HG02678 (cell line): Measurements from ENCODE around the gene IQCN.

ENCODE experiments used
- ATAC-seq: cut with Tn5 transposase; IDR thresholded peaks from one replicate; pipeline ENCODE4 v1.9.1; 2021; ENCODE audit warnings: mild to moderate bottlenecking, moderate library complexity; ENCODE audit not compliant: unreplicated experiment

The IQCN gene

DNA sequence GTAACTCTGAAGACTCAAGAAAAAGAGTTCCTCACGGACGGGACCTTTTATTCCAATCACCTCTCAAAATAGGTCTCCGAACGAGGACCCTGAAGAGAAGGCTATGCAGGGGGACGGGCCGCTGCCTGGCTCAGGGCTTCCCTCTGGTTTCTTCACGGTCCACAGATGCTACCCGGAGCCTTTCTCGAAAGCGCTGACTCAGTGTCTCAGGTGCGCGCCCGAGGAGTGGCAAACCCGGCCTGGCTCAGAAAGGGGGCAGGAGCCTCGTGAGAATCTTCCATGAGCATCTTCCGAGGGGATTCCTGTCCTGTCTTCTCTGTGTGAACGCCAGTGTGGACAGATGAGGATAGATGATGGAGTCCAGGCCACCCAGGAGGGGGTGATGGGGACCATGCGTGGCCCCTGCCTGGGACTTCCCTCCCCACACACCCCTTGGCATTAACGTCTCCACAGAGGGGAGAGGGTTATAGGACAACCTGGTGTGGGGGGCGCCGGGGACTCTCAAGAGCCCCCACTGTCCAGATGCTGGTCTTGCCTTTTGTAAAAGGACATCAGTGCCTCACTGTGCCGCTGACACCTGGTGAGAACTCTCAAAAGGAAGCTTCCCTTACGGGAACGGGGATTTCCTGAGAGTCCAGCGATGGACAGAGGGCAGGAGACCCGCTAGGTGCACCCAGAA, 32.1 kb upstream of the IQCN start:
- ATAC-seq = no peak

DNA sequence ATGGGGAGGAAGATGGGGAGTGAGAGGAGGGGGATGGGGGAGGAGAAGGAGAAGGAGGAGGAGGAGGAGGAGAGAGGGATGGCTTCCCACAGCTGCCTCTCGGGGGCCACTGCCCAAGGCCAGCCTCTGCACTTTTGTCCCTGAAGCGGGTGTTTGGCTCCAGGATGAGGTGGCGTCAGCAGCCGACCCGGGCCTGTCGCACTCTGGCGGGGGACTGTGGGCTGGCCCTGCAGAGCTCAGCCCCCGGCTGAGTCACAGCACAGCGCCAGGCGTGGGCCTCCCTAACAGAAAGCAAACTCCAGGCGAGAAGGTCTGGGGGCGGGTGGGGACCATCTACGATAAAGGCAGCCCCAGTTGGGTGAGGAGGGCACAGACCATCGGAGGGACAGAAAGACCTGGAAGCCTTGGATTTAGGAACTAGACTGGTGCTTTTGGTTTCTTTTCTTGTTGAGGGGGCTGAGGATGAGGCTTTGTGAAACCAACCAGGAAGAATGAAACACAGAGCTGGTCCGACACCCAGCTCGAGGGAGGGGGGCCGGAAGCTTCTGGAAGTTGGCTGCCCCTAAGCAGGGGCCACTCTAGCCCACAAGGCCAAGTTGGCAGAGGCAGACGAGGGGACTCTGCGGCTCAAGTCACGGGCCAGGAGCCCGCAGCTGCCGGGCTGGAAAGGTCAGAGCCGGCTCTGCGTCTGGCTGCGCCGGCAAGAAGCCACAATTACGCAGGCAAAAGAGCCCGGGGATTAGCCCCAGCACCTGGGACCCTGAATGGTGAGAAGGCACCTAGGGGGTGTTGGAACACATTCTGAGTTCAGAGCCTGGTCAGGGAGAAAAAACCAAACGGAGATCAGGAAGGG, 30.4 kb upstream of the IQCN start:
- peak; percentile 42 for ATAC-seq

DNA sequence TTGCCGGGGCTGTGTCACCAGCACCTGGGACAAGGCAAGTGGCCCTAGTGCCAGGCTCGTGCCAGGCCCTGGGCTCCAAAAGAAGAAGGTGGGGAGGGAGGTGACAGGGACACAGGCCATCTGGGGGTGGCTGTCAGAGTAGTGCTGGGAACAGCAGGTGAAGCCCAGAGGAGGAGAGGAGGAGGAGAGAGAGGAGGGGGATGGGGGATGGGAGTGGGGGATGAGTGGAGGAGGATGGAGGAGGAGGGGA, 29.9 kb upstream of the IQCN start:
- no peak for ATAC-seq

DNA sequence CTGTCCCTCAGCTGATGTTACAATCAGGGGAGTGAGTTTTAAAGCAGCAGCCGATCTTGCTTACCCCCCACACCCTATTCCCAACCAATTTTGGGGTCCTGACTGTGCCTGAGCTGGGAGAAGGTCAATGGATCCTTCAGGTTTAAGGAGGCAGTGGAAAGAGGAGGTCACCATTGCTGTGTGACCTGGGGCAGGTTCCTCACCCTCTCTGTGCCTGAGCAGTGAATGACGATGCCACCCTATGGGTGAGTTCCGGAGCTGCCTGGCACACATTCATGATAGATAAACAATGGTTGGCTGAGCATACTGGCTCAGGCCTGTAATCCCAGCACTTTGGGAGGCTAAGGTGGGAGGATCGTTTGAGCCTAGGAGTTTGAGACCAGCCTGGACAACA, 27.5 kb upstream of the IQCN start:
- no peak for ATAC-seq

DNA sequence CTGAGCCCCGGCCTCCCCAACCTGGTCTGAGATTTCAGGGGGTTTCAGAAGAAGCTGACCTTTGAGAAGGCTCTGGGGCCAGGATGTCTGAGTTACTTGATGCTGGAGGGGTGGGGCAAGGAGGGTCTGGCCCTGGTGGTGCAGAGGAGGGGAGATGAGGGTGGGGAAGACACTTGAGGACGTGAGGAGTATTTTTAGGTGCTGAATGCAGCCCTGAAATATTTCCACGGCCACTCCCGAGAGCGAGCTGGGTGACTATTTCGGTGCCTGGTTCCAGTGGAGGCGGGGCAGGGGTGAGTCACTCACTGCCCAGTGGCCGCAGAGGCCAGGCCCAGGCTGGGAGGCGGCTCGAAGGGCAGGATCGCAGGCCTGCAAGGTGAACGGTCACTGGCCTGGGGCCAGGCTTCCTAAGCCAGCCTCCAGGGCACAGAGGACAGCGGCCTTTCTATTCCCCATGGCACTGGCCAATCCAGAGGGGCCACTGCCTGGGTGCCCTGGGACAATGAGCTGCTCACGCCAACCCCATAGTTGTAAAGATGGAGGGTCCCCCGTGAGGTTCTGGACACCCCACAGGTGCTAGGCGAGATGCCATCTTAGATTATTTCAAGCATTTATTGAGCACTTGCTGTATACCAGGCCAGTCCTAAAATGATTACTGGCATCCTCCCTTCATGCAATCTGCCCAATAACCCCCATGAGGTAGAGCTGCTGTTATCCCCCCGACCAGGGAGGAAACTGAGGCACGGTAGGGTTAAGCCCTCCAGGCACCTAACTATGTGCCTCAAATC, 26.9 kb upstream of the IQCN start:
- no peak for ATAC-seq

DNA sequence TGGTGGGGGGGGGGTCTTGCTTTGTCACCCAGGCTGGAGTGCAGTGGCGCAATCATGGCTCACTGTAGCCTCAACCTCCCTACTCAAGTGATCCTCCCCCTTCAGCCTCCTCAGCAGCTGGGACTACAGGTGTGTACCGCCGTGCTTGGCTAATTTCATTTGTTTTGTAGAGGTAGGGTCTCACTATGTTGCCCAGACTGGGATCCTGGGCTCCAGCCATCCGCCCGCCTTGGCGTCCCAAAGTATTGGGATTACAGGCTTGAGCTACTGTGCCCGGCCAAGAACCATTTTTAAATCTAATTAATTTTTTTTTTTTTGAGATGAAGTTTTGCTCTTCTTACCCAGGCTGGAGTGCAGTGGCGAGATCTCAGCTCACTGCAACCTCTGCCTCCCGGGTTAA, 25.4 kb upstream of the IQCN start:
- ATAC-seq = no peak

DNA sequence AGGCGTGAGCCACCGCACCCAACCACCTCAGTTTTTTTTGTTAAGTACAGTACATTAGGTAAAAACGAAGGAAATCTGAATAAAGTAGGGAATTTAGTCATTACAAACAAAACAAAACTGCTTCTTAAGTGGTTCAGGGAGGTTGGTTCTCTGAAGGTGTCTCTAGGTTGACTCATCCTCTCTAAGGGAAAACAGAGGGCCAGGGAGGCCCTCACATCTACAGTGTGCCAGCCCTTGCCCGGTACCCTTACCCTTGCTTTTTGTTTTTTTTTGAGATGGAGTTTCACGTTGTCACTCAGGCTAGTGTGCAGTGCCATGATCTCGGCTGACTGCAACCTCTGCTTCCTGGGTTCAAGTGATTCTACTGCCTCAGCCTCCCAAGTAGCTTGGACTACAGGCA, 24.3 kb upstream of the IQCN start:
- ATAC-seq = no peak

DNA sequence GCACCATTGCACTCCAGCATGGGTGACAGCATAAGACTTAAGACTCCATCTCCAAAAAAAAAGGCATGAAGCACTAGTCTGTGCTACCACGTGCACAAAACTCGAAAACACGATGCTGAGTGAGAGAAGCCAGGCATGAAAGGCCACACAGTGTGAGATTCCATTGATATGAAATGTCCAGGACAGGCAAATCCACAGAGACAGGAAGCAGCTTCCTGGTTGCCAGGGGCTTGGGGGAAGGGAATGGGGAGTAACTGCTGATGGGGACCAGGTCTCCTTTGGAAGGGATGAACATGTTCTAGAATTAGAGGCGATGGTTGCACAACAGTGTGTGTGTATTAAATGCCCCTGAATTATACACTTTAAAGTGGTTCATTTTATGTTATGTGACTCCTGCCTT, 23.1 kb upstream of the IQCN start:
- ATAC-seq = no peak

DNA sequence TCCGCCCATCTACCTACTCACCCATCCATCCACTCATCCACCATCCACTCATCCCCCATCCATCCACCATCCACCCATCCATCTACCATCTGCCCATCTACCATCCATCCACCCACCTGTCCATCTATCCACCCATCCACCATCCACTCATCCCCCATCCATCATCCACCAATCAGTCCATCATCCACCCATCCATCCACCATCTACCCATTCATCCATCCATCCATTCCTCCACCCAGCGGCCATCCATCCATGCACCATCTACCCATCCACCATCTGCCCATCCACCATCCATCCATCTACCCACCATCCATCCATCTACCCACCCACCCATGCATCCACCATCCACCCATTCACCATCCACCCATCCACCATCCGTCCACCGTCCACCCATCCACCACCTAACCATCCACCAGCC, 20.8 kb upstream of the IQCN start:
- ATAC-seq = no peak

DNA sequence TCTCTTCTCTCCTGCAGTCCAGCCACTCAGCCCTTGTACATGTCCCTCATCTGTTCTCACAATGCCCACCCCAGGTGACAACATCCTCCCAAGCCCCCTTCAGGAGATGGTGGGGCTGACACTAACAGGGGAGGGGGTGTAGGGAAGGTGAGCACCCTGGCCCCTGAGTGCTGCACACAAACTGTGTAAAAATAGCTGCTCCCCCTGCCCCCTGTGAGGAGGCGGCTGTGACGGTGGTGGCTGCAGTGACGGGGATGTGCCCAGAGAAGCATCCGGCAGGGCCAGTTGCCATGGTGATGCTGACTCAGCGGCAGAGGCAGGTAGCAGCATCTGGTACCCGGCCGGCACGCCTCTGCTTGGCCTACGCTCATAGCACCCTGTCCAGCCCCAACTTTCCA, 20.2 kb upstream of the IQCN start:
- ATAC-seq = no peak

DNA sequence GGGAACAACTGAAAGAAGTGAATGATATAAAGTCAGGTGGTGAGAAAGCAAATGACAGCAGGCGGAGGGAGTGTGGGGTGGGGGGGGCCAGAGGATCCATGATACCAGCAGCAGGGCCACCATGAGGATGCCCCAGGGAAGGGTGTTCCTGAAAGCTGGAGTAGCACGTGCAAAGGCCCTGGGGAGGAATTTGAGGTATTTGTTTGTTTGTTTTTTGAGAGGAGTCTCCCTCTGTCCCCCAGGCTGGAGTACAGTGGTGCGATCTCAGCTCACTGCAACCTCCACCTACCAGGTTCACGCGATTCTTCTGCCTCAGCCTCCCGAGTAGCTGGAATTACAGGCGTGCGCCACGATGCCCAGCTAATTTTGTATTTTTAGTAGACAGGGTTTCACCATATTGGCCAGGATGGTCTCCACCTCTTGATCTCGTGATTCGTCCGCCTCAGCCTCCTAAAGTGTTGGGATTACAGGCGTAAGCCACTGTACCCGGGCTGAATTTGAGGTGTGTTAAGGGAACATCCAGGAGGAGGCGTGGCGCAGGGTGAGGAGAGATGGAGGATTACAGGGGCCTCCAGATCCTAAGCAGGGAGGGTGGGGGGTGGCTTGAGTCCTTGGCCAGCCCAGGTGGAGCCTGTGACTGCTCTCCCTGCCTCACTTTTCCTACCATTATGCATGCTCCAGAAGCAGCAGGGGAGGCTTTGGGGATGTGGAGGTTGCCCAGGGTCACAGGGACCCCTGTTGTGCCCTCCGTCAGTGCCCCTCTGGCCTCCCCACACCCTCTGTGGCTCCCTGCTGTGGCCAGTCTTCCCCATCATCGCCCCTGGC, 19.6 kb upstream of the IQCN start:
- ATAC-seq = no peak

DNA sequence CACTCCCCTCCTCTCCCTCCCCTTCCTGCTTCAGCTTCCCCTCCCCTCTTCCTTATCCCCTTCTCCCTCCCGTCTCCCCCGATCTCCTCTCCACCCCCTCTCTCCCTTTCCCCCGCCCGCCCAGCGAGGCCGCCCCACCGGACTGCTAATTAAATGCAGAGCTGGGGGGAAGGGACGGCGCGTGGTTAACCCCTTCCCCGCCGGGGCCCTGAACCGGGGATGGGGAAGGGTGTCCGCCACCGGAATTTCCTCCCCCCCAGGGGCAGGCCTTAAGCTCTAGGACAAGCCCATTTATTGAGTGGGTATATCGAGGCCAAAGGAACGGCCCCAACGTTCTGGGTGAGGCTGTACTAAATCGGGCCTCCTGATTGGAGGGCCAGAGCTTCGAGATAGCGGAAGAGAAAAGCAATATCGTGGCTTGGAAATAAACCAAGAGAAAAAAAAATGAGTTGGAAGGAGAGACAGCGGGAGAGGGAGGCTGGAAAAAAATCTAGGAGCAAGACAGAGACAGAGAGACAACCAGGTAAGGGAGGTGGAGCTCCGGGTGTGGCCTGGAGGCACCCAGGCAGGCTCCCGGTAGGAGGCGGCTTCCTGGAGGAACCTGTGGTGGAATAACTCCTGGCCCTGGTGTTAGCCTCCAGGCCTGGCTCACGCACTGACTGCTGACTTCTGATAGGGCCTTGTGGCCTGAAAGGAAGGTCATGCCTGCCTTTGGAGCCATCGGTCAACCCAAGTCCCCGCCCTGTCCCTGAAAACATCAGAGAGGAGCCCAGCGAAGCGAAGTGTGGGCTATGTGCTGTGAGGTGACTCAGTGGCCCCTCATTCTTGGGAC, 18.8 kb upstream of the IQCN start:
- ATAC-seq = no peak

DNA sequence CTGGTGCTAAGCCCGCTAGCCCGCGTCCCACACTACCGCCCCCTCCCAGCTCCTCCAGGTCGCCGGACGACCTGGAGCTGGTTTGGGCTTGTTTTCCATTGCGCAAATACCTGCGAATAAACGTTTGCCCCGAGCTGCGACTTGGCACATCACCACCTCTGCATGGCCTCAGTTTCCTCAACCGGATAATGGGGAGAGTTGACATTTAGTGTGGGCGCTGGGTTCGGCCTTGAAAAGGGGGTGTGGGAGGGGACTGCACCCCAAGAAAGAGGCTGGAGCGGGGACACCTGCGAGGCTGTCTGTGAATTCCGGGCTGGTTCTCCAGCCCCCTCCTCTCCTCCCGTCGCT, 18.2 kb upstream of the IQCN start:
- no peak for ATAC-seq

DNA sequence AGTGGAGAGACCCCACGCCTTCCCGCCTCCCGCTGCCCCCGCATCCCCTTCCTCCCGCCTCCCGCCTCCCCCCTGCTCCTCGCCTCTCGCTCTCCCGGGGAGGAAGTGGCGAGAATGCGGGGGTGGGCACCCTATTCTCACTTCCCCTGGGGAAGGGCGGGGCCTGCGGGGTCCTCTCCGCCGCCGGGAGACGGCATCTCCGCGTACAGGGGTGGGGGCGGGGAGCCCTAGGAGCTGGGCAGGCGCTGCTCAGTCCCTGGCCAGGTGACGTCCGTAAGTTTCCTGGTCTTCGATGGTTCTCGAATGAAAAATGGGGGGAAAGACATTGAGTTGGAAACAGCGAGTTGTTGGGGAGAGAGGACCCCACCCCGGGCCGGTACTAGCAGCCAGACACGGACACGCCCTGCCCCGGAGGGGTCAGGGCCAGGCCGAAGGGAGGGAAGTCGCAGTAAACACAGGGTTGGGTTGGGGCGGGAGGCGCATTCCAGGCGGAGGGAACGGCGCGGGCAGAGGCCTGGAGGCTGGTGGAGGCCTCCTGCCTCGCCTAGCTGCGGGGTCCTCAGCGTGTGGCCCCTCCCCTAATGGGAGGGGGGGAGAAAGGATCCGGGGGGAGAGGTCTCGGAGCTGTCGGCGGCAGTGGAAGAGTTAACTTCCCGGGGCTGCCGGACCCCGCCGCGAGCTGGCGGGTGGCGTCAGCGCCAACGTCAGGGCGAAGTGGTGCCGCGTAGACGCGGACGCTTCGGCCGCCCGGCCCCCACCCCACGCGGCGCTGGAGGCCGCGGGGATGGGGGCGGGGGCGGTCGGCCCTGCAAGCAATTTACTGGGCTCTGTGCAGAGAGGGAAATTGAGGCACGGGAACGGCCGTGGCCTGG, 17.6 kb upstream of the IQCN start:
- ATAC-seq = peak; percentile 56

DNA sequence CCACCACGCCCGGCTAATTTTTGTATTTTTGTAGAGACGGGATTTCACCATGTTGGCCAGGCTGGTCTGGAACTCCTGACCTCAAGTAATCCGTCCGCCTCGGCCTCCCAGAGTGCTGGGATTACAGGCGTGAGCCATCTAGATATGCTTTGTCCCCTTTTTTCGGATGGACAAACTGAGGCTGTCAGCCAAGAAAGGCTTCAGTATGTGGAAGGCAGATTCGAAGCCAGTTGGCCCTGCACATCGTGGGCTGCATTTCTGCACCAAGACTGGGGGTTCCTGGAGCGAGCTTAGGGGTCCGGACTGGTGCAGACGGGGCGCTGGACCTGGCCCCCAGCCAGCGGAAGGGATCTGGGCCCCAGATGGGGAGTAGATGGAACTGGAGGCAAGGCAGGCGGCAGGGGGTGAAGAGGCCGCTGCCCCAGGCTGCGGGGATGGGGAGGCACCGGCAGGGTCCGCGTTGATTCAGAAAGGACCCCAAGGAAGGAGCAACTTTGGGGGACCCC, 16.8 kb upstream of the IQCN start:
- no peak for ATAC-seq

DNA sequence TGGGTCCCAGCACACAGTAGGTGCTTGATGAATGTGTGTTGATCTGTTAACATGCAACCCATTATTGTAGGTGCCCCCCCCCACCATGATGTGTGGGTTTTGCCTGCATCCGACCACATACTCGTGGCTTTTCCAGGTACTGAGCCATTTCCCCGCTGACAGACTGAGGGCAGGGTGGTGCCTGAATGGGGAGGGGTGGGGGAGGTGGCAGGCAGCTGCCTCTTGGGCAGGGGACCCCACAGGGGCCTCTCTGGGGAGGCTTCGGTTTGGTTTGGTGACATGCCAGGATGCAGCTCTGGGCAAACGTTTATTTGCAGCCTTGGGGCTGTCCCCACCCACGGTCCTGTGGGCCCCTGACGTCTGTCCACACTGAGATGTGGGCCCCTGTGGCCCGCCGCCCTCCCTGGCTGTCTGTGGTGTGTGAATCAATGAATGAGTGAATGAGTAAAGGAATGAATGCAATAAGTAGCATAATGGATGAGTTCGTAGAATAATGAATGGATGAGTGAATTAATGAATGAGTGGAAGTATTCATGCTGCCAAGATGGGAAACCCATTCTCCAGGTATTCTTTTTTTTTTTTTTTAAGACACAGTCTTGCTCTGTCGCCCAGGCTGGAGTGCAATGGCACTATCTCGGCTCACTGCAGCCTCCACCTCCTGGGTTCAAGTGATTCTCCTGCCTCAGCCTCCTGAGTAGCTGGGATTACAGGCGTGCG, 16.2 kb upstream of the IQCN start:
- peak; percentile 55 for ATAC-seq

DNA sequence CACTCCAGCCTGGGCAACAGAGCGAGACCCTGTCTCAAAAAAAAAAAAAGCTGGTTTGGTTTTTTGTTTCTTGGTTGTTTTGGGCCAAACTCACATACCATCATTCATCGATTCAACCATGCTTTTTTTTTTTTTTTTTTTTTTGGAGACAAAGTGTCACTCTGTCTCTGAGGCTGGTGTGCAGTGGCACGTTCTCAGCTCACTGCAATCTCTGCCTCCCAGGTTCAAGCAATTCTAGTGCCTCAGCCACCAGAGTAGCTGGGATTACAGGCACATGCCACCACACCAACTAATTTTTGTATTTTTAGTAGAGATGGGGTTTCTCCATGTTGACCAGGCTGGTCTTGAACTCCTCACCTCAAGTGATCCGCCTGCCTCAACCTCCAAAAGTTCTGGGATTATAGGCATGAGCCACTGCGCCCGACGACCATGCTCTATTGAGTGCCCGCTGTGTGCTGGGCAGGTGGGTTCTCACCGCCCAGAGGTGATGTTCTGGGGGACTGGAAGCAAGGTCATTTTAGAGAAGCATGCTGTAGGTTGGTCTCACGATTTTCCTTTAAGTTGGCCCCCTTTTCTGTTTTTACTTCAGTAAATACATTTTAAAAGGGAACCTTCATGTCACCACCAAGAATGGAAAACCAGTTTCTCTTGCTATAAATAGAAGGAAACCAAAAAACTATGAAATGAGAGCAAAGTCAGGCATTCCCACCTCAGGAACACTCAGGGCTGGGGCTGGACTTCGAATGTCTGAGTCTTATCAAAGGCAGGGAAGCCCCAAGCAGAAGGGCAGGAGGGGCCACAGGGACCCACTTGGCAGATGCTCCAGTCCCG, 15.4 kb upstream of the IQCN start:
- ATAC-seq = no peak
